ENCODE data around the gene NELFA. TPM values are rescaled to one million over a fixed set of nuclear protein-coding genes. Genes with fewer than 3 reads are reported as not detected.

NELFA gene
- total and polyA plus RNA-seq, 4 donors = 17.8 to 33.6 (median 24.7) TPM

GRCh38 chr4:2041239-2042130 lies 32.7 kb upstream of the NELFA start:
- peak; percentile 69 for ATAC-seq (ENCODE audit: insufficient read depth, low FRiP score)
- H3K4me1 ChIP-seq (ENCODE audit: control insufficient read depth in 5 of 5, insufficient read depth in 5 of 5, low read length in 5 of 5) = peaks cover 0 to 17% (median 0%) of the 10 kb centered on the region in 5 donors
- H3K36me3 ChIP-seq (ENCODE audit: control insufficient read depth in 4 of 4, insufficient read depth in 4 of 4, low read length in 4 of 4) = no peaks in the 10 kb centered on the region
- peak; percentile 77 to 85 (median 79) for DNase-seq
- H3K4me3 ChIP-seq = peak overlapping the region; percentile 44
- H3K9me3 ChIP-seq (ENCODE audit: control insufficient read depth in 4 of 4, insufficient read depth in 3 of 4, low read length in 3 of 4) = peaks cover 0 to 18% (median 0%) of the 10 kb centered on the region in 4 donors
- 1% methylated on average over 92 to 94 of the region's 94 CpGs for WGBS, 2 donors
- no peak overlapping the region for H3K27ac ChIP-seq (ENCODE audit: low read depth in 1 of 2, low read length in 1 of 2)
- H3K9ac ChIP-seq (ENCODE audit: insufficient read depth in 1 of 2, low read length in 2 of 2) = no peak overlapping the region
- peaks cover 19 to 27% (median 22%) of the 10 kb centered on the region in 3 donors for H3K27me3 ChIP-seq (ENCODE audit: control insufficient read depth in 3 of 3, insufficient read depth in 3 of 3, low read length in 2 of 3)
- TF ChIP-seq CTCF (IDR thresholded peaks at IDR 0.05; ENCODE audit: control extremely low read depth, extremely low read depth) = no peak

GRCh38 chr4:2040391-2041238 lies 31.8 kb upstream of the NELFA start:
- no peak overlapping the region for H3K27ac ChIP-seq (ENCODE audit: low read depth in 1 of 2, low read length in 1 of 2)
- H3K36me3 ChIP-seq (ENCODE audit: control insufficient read depth in 4 of 4, insufficient read depth in 4 of 4, low read length in 4 of 4) = no peaks in the 10 kb centered on the region
- peaks cover 0 to 18% (median 0%) of the 10 kb centered on the region in 4 donors for H3K9me3 ChIP-seq (ENCODE audit: control insufficient read depth in 4 of 4, insufficient read depth in 3 of 4, low read length in 3 of 4)
- no peak for TF ChIP-seq CTCF (IDR thresholded peaks at IDR 0.05; ENCODE audit: control extremely low read depth, extremely low read depth)
- H3K27me3 ChIP-seq (ENCODE audit: control insufficient read depth in 3 of 3, insufficient read depth in 3 of 3, low read length in 2 of 3) = peaks cover 16 to 29% (median 22%) of the 10 kb centered on the region in 3 donors
- DNase-seq = no peak
- H3K4me1 ChIP-seq (ENCODE audit: control insufficient read depth in 5 of 5, insufficient read depth in 5 of 5, low read length in 5 of 5) = peaks cover 0 to 17% (median 0%) of the 10 kb centered on the region in 5 donors
- WGBS, 2 donors = 2 to 6% methylated on average over 61 to 91 of the region's 91 CpGs
- H3K9ac ChIP-seq (ENCODE audit: insufficient read depth in 1 of 2, low read length in 2 of 2) = no peak overlapping the region
- no peak overlapping the region for H3K4me3 ChIP-seq
- no peak for ATAC-seq (ENCODE audit: insufficient read depth, low FRiP score)

GRCh38 chr4:2036866-2037265 lies 28.1 kb upstream of the NELFA start:
- Histone ChIP-seq H3K36me3 (ENCODE audit: control insufficient read depth in 4 of 4, insufficient read depth in 4 of 4, low read length in 4 of 4) (no peaks in the 10 kb centered on the region), H3K9ac (ENCODE audit: insufficient read depth in 1 of 2, low read length in 2 of 2) (no peak overlapping the region), H3K9me3 (ENCODE audit: control insufficient read depth in 4 of 4, insufficient read depth in 3 of 4, low read length in 3 of 4) (peaks cover 0 to 6% (median 0%) of the 10 kb centered on the region in 4 donors), H3K27me3 (ENCODE audit: control insufficient read depth in 3 of 3, insufficient read depth in 3 of 3, low read length in 2 of 3) (peaks cover 7 to 29% (median 22%) of the 10 kb centered on the region in 3 donors), H3K4me3 (no peak overlapping the region), H3K27ac (ENCODE audit: low read depth in 1 of 2, low read length in 1 of 2) (no peak overlapping the region), H3K4me1 (ENCODE audit: control insufficient read depth in 5 of 5, insufficient read depth in 5 of 5, low read length in 5 of 5) (peaks cover 0 to 14% (median 0%) of the 10 kb centered on the region in 5 donors)
- DNase-seq = no peak
- 58 to 66% methylated on average over 7 of the region's 7 CpGs for WGBS, 2 donors
- no peak for TF ChIP-seq CTCF (IDR thresholded peaks at IDR 0.05; ENCODE audit: control extremely low read depth, extremely low read depth)
- ATAC-seq (ENCODE audit: insufficient read depth, low FRiP score) = no peak
